Jurkat, Clone E6-1 (cell line): Measurements from ENCODE around the gene RAPGEF4.

ENCODE experiments used
- DNase-seq: peaks from one replicate; pipeline ENCODE4 v3.0.0-alpha.2; 2011; ENCODE audit warnings: low read depth, low spot score
- H3K4me3 ChIP-seq: 2 replicates; pipeline ENCODE4 v1.5.1; 2011; ENCODE audit warnings: mild to moderate bottlenecking, low read length, control low read depth, moderate library complexity

Gene RAPGEF4

GRCh38 chr2:172944794-172945509 is 209.3 kb downstream of the RAPGEF4 start:
- no peak for DNase-seq
- H3K4me3 ChIP-seq = no peak overlapping the region

- H3K4me3 ChIP-seq = no peak overlapping the region
- DNase-seq = no peak
Measured at GRCh38 chr2:172945510-172945850, 209.8 kb downstream of the RAPGEF4 start.

- DNase-seq = no peak
Measured at GRCh38 chr2:172947461-172948153, 212.0 kb downstream of the RAPGEF4 start.

GRCh38 chr2:172949522-172949921 is 213.9 kb downstream of the RAPGEF4 start:
- H3K4me3 ChIP-seq = no peak overlapping the region

More at GRCh38 chr2:172947461-172948153, 212.0 kb downstream of the RAPGEF4 start:
- H3K4me3 ChIP-seq = no peak overlapping the region

GRCh38 chr2:172950565-172950964 is 214.9 kb downstream of the RAPGEF4 start:
- DNase-seq = no peak
- no peak overlapping the region for H3K4me3 ChIP-seq

More at GRCh38 chr2:172949522-172949921, 213.9 kb downstream of the RAPGEF4 start:
- DNase-seq = no peak

GRCh38 chr2:172951554-172951953 is 215.9 kb downstream of the RAPGEF4 start:
- DNase-seq = no peak
- H3K4me3 ChIP-seq = no peak overlapping the region

GRCh38 chr2:172953411-172953810 is 217.8 kb downstream of the RAPGEF4 start:
- DNase-seq = no peak
- no peak overlapping the region for H3K4me3 ChIP-seq

GRCh38 chr2:172953970-172954852 is 218.6 kb downstream of the RAPGEF4 start:
- no peak for DNase-seq
- H3K4me3 ChIP-seq = no peak overlapping the region

- DNase-seq = no peak
- H3K4me3 ChIP-seq = no peak overlapping the region
Measured at GRCh38 chr2:172955587-172955986, 219.9 kb downstream of the RAPGEF4 start.

GRCh38 chr2:172957734-172958133 is 222.1 kb downstream of the RAPGEF4 start:
- no peak for DNase-seq

GRCh38 chr2:172962082-172962481 is 226.4 kb downstream of the RAPGEF4 start:
- DNase-seq = no peak
- no peak overlapping the region for H3K4me3 ChIP-seq

More at GRCh38 chr2:172957734-172958133, 222.1 kb downstream of the RAPGEF4 start:
- H3K4me3 ChIP-seq = no peak overlapping the region

GRCh38 chr2:172962824-172963223 is 227.2 kb downstream of the RAPGEF4 start:
- no peak for DNase-seq
- no peak overlapping the region for H3K4me3 ChIP-seq

GRCh38 chr2:172964511-172965139 is 229.0 kb downstream of the RAPGEF4 start:
- no peak overlapping the region for H3K4me3 ChIP-seq
- no peak for DNase-seq

- H3K4me3 ChIP-seq = no peak overlapping the region
- no peak for DNase-seq
Measured at GRCh38 chr2:172965433-172966212, 230.0 kb downstream of the RAPGEF4 start.

- no peak for DNase-seq
- no peak overlapping the region for H3K4me3 ChIP-seq
Measured at GRCh38 chr2:172967036-172967982, 231.7 kb downstream of the RAPGEF4 start.

GRCh38 chr2:172968061-172968469 is 232.4 kb downstream of the RAPGEF4 start:
- H3K4me3 ChIP-seq = no peak overlapping the region
- no peak for DNase-seq

GRCh38 chr2:172969166-172969565 is 233.5 kb downstream of the RAPGEF4 start:
- no peak for DNase-seq
- no peak overlapping the region for H3K4me3 ChIP-seq

GRCh38 chr2:172969609-172970008 is 234.0 kb downstream of the RAPGEF4 start:
- DNase-seq = no peak
- no peak overlapping the region for H3K4me3 ChIP-seq
